ENCODE results near the gene PRX. TPM values are rescaled to one million over a fixed set of nuclear protein-coding genes. Genes with fewer than 3 reads are reported as not detected.

PRX gene
- total and polyA plus RNA-seq, 9 of the 15 experiments (the other 6 are each of a cell fraction or from before 2014, with no cell fraction given), result 0.65 to 3.5 (median 1.7) TPM; not detected in 2

GRCh38 chr19:40444825-40445312 lies 31.7 kb upstream of the PRX start (continued):
- peak in 1 of 3 experiments; percentile 26 for TF ChIP-seq YY1 (IDR thresholded peaks at IDR 0.05; ENCODE audit: borderline replicate concordance in 1 of 3, control insufficient read depth in 1 of 3, extremely low read depth in 1 of 3, insufficient read depth in 3 of 3, insufficient read length in 1 of 3, insufficient replicate concordance in 2 of 3, low read depth in 1 of 3, low read length in 2 of 3)

- ATAC-seq (peak; percentile 81), DNase-seq (ENCODE audit: extremely low read depth in 1 of 4, low spot score in 3 of 4) (peak; percentile 95 to 97 (median 96)), FAIRE-seq (peak; percentile 76)
- in situ Hi-C loops (cut with MboI) (no loop called here), intact Hi-C loops (cut with micrococcal nuclease) (loop anchor here (1.0 to 5.0 kb wide), 4 partner anchors 23 to 139 kb away; partner anchors contain the start of genes C19orf47 and PLD3)
- H3K36me3 ChIP-seq (ENCODE audit: control insufficient read depth, insufficient read depth, low read length), result peaks cover 44% of the 10 kb centered on the region
- POLR2A ChIA-PET, result interaction anchor here (0.8 to 3.7 kb wide), 8 partner anchors 9 to 139 kb away, joined by 3 to 28 read pairs (median 6); partner anchors contain the start of genes BLVRB and SERTAD1
- CTCF ChIA-PET (ENCODE audit: low intra/inter-chr PET ratio), result interaction anchor here (1.1 to 1.2 kb wide), 2 partner anchors 24 to 139 kb away, joined by 3 to 4 read pairs; no protein-coding TSS in a partner anchor
- H3K9me1 ChIP-seq (ENCODE audit: control insufficient read depth, insufficient read depth, low read length), result no peaks in the 10 kb centered on the region
- peak within 1 kb of the TSS; percentile 92 to 94 for H3K9ac ChIP-seq (ENCODE audit: insufficient read depth in 1 of 2, low read depth in 2 of 2, low read length in 2 of 2)
- under 1% methylated on average over 46 of the region's 72 CpGs for WGBS (ENCODE audit: insufficient coverage, low coverage, missing lambda C conversion rate)
- no TSS peak for BruUV-seq (replicated peaks)
- H3K9me3 ChIP-seq (replicated peaks; ENCODE audit: control insufficient read depth, insufficient read depth, low read depth, low read length), result no peaks in the 10 kb centered on the region
- peak within 1 kb of the TSS; percentile 90 for H3K4me3 ChIP-seq
- peaks cover 38% of the 10 kb centered on the region for H3K79me2 ChIP-seq (ENCODE audit: control insufficient read depth, insufficient read depth, low read length)
- peaks cover 24 to 29% of the 10 kb centered on the region in 2 experiments for H3K4me1 ChIP-seq (replicated peaks in 1 of 2; ENCODE audit: control insufficient read depth in 2 of 2, insufficient read depth in 2 of 2, low read length in 2 of 2)
- H4K20me1 ChIP-seq (replicated peaks; ENCODE audit: control insufficient read depth, insufficient read depth, low read length), result peaks cover 22% of the 10 kb centered on the region
- no peaks in the 10 kb centered on the region for H3K27me3 ChIP-seq (ENCODE audit: control insufficient read depth in 2 of 2, insufficient read depth in 2 of 2, low read length in 2 of 2)
- H3K27ac ChIP-seq (ENCODE audit: extremely low read depth, low read depth, low read length), result peak within 1 kb of the TSS; percentile 95
- H3K4me2 ChIP-seq (ENCODE audit: insufficient read depth, low read length), result peak within 1 kb of the TSS; percentile 89
- peak within 1 kb of the TSS; percentile 100 for H2AFZ ChIP-seq (ENCODE audit: low read depth, low read length)
- no peak for TF ChIP-seq SLC30A9 (CRISPR knock-in tag; IDR thresholded peaks at IDR 0.05)
- TF ChIP-seq PRMT5 (CRISPR knock-in tag; IDR thresholded peaks at IDR 0.05), result no peak
- no peak for TF ChIP-seq NFIX (CRISPR knock-in tag; IDR thresholded peaks at IDR 0.05; ENCODE audit: low read depth)
- TF ChIP-seq MEF2A (IDR thresholded peaks at IDR 0.05; ENCODE audit: control insufficient read depth, low read depth, low read length), result no peak
- TF ChIP-seq, protein P1, sequence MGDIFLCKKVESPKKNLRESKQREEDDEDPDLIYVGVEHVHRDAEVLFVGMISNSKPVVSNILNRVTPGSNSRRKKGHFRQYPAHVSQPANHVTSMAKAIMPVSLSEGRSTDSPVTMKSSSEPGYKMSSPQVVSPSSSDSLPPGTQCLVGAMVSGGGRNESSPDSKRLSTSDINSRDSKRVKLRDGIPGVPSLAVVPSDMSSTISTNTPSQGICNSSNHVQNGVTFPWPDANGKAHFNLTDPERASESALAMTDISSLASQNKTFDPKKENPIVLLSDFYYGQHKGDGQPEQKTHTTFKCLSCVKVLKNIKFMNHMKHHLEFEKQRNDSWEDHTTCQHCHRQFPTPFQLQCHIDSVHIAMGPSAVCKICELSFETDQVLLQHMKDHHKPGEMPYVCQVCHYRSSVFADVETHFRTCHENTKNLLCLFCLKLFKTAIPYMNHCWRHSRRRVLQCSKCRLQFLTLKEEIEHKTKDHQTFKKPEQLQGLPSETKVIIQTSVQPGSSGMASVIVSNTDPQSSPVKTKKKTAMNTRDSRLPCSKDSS (IDR thresholded peaks at IDR 0.05; ENCODE audit: low read depth, partially characterized antibody), result no peak
- no peak for TF ChIP-seq SETDB1 (IDR thresholded peaks at IDR 0.05; ENCODE audit: low read length)
- TF ChIP-seq ZNF551 (CRISPR knock-in tag; IDR thresholded peaks at IDR 0.05), result no peak
- 0 out of 2 replicates have a peak, but pooled peaks have one; percentile 56 for TF ChIP-seq RNF2 (IDR thresholded peaks at IDR 0.05)
- TF ChIP-seq, protein P2, sequence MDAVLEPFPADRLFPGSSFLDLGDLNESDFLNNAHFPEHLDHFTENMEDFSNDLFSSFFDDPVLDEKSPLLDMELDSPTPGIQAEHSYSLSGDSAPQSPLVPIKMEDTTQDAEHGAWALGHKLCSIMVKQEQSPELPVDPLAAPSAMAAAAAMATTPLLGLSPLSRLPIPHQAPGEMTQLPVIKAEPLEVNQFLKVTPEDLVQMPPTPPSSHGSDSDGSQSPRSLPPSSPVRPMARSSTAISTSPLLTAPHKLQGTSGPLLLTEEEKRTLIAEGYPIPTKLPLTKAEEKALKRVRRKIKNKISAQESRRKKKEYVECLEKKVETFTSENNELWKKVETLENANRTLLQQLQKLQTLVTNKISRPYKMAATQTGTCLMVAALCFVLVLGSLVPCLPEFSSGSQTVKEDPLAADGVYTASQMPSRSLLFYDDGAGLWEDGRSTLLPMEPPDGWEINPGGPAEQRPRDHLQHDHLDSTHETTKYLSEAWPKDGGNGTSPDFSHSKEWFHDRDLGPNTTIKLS (IDR thresholded peaks at IDR 0.05; ENCODE audit: borderline replicate concordance, low read depth), result no peak
- peak; percentile 76 for TF ChIP-seq FOS (IDR thresholded peaks at IDR 0.05; ENCODE audit: extremely low read depth, insufficient read length)
- no peak for TF ChIP-seq PATZ1 (CRISPR knock-in tag; IDR thresholded peaks at IDR 0.05; ENCODE audit: borderline replicate concordance)
- no peak for TF ChIP-seq ZNF699 (CRISPR knock-in tag; IDR thresholded peaks at IDR 0.05; ENCODE audit: insufficient replicate concordance)
Measured at GRCh38 chr19:40444000-40444824, 31.0 kb upstream of the PRX start, which contains the start of gene SERTAD3. Gene SERTAD3, minus strand, starts transcription at chr19:40444335. Its CDS starts 2,255 bp downstream, at chr19:40442080.
